Mesothelial cell of epicardium (in vitro differentiated cells): Measurements from ENCODE around the gene MAP3K3. TPM values are rescaled to one million over a fixed set of nuclear protein-coding genes. Genes with fewer than 3 reads are reported as not detected.
A peak's percentile ranks its signal among the peaks of the same experiment; 100 is the strongest.

Experiments
- DNase-seq, 2 experiments: peaks; one replicate each; pipeline ENCODE4 v3.0.0; 2021; ENCODE audit warnings: low spot score in 2 of 2; ENCODE audit not compliant: unreplicated experiment in 2 of 2
- H3K27ac Mint-ChIP-seq: 2 replicates; pipeline ENCODE4 v1.8.0; 2021; ENCODE audit warnings: mixed read lengths
- H3K27me3 Mint-ChIP-seq: 2 replicates; pipeline ENCODE4 v1.8.0; 2021; ENCODE audit warnings: low read depth, mixed read lengths
- H3K36me3 Mint-ChIP-seq: 2 replicates; pipeline ENCODE4 v1.8.0; 2021; ENCODE audit warnings: mixed read lengths
- H3K4me1 Mint-ChIP-seq: 2 replicates; pipeline ENCODE4 v1.8.0; 2021; ENCODE audit warnings: mixed read lengths
- H3K4me3 Mint-ChIP-seq: 2 replicates; pipeline ENCODE4 v1.8.0; 2021; ENCODE audit warnings: mild to moderate bottlenecking, moderate library complexity, mixed read lengths
- H3K9me3 Mint-ChIP-seq: 2 replicates; pipeline ENCODE4 v1.8.0; 2021; ENCODE audit warnings: mixed read lengths
- CTCF ChIP-seq: fragments of 200-600 bp; sonication (generic); IDR thresholded peaks from one replicate; pipeline ENCODE4 v1.5.0; 2021; ENCODE audit warnings: antibody characterized with exemption; ENCODE audit not compliant: unreplicated experiment
- total RNA-seq: library from RNA; stranded (reverse); gene quantifications from 3 replicates; pipeline ENCODE4 v1.2.1, GENCODE V29; 2021

MAP3K3 gene
- total RNA-seq, 1 donor from 2014 or later = 24.0 TPM

- H3K27ac Mint-ChIP-seq = no peak overlapping the region
- no peak overlapping the region for H3K4me3 Mint-ChIP-seq
- no peaks in the 10 kb centered on the region for H3K36me3 Mint-ChIP-seq
- H3K4me1 Mint-ChIP-seq = peaks cover 13% of the 10 kb centered on the region
- DNase-seq = no peak
- TF ChIP-seq CTCF = no peak
- no peaks in the 10 kb centered on the region for H3K9me3 Mint-ChIP-seq
- H3K27me3 Mint-ChIP-seq = no peaks in the 10 kb centered on the region
These were observed 25.2 kb upstream of the MAP3K3 start for GRCh38 chr17:63596856-63597586.

DNA sequence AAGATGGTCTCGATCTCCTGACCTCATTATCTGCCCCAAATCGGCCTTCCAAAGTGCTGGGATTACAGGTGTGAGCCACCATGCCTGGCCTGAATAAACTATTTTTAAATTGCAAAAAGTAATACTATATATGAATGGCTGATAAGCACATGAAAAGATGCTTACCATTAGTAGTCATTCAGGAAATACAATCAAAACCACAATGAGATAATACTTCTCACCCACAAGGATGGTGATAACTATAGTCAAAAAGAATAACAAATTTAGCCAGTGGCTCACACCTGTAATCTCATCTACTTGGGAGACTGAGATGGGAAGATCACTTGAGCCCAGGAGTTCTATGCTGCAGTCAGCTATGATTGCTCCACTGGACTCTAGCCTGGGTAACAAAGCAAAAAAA is 23.9 kb upstream of the MAP3K3 start:
- Mint-ChIP-seq H3K4me3 (no peak overlapping the region), H3K9me3 (no peaks in the 10 kb centered on the region)

DNA sequence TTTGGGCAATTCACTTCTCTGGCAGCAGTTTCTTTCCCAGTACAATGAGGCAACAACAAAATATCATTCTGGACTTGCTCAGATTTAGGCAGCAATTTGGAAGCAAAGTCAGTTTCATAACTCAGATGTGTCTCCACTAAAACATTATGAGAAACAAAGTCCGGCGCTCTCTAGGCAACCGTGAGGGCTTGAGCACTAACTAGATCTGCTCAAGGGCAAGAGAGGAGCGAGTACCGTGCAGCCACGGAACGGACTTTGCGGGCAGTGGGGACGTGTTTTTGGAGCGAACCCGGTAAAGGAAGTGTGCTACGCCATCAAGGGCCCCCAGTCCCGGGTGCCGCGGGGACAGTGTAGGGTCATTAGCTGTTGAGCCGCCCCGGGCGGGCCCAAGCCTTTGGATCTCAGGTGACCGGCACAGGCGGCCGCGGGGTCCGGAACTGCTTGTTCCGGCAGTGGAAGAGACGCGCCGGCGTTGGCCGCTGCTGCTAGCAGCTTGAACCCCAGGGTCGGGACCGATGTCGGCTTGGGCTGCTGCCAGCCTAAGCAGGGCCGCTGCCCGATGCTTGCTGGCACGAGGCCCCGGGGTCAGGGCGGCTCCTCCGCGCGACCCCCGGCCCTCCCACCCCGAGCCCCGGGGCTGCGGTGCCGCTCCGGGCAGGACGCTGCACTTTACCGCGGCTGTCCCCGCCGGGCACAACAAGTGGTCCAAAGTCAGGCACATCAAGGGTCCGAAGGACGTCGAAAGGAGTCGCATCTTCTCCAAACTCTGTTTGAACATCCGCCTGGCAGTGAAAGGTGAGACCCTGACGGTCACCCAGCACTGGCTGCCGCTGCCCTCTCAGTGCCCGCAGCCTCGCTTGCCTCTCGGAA is 21.4 kb upstream of the MAP3K3 start, which contains the start of gene TACO1:
Gene TACO1, plus strand, starts transcription at position 327 of the 870 bp plus-strand sequence. Its CDS starts 189 bp downstream, at position 516.
- Mint-ChIP-seq H3K36me3 (peaks cover 9% of the 10 kb centered on the region), H3K4me1 (peaks cover 13% of the 10 kb centered on the region), H3K27ac (peak within 1 kb of the TSS; percentile 77), H3K27me3 (no peaks in the 10 kb centered on the region), H3K9me3 (no peaks in the 10 kb centered on the region), H3K4me3 (peak within 1 kb of the TSS; percentile 90)
- no peak for TF ChIP-seq CTCF
- peak; percentile 38 to 71 for DNase-seq

More for the DNA sequence above, 23.9 kb upstream of the MAP3K3 start:
- Mint-ChIP-seq H3K27me3 (no peaks in the 10 kb centered on the region), H3K4me1 (peaks cover 13% of the 10 kb centered on the region), H3K36me3 (peaks cover 2% of the 10 kb centered on the region), H3K27ac (no peak overlapping the region)
- no peak for DNase-seq
- no peak for TF ChIP-seq CTCF

DNA sequence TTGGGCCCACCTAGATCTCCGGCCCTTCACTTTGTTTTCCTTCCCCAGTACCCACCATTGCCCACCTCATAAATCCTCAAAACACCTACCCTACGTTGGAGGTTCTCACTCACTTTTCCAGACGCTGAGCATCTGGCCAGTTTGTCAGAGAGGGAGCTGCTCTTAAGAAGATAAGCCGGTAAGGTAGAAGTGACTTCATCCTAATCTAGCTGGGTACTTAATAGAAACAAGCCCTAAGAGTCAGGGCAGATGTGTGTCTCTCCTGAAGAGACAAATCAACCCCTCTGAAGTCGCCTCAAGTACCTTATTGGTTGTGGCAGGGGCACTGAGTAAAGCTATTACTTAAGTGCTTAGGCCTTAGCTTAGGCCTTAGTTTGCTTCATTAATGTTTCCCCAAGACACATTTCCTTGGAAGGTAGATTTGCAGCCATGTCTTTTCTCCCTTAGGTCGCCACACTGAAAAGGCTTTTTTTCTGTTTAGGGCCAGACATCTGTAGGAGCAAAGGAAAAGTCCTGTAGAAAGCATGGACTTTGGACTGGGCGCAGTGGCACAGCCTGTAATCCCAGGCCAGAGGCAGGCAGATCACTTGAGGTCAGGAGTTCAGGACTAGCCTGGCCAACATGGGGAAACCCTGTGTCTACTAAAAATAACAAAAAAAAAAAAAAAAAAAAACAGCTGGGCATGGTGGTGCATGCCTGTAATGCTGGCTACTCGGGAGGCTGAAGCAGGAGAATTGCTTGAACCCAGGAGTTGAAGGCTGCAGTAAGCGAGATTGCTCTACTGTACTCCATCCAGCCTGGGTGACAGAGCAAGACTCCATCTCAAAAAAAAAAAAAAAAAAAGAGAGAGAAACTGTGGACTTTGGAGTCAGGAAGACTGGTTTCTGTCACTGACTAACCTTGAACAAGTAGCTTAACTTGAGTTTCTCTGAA is 20.5 kb upstream of the MAP3K3 start:
- no peak for TF ChIP-seq CTCF
- DNase-seq = no peak
- peaks cover 15% of the 10 kb centered on the region for H3K36me3 Mint-ChIP-seq
- H3K27ac Mint-ChIP-seq = peak overlapping the region; percentile 77
- H3K4me1 Mint-ChIP-seq = peaks cover 13% of the 10 kb centered on the region
- H3K9me3 Mint-ChIP-seq = no peaks in the 10 kb centered on the region
- H3K27me3 Mint-ChIP-seq = no peaks in the 10 kb centered on the region
- H3K4me3 Mint-ChIP-seq = peak overlapping the region; percentile 90
